ENCODE results near the gene NSD1.
"Not testable (repeated sequence)": the region's sequence is repeated elsewhere in the genome, so short reads cannot be mapped to it uniquely, and the experiment has no call there.

Gene NSD1

DNA sequence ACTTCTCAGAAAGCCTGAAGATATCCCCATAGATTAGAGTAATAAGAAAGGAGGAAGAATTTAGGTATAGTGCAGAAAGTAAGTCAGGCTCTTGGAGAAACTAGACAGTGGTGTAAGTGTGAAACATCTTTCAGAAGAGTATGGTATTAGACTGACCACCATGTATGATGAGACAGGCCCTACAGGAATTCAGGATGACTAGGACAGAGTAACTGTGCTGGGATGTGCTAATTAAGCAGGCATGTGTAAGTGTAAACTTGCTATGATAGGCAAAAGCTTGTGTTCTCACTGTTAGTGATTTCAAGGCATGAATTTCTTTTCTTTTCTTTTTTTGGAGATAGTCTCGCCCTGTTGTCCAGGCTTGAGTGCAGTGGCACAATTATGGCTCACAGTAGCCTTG is 99.2 kb downstream of the NSD1 start:
- no peak for DNase-seq

DNA sequence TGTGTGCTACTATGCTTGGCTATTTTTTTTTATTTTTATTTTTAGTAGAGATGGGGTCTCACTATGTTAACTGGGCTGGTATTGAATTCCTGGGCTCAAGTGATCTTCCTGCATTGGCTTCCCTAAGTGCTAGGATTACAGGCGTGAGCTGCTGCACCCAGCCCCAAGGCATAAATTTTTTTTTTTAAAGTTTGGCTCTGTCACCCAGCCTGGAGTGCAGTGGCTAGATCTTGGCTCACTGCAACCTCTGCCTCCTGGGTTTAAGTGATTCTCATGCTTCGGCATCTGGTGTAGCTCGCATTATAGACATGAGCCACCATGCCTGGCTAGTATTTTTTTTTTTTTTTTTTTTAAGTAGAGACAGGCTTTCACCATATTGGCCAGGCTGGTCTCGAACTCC is 99.6 kb downstream of the NSD1 start:
- DNase-seq = no peak

- no peak for DNase-seq
These were observed 100.2 kb downstream of the NSD1 start for GRCh38 chr5:177233802-177234201.

GRCh38 chr5:177234841-177235240 is 101.3 kb downstream of the NSD1 start:
- DNase-seq = no peak

DNA sequence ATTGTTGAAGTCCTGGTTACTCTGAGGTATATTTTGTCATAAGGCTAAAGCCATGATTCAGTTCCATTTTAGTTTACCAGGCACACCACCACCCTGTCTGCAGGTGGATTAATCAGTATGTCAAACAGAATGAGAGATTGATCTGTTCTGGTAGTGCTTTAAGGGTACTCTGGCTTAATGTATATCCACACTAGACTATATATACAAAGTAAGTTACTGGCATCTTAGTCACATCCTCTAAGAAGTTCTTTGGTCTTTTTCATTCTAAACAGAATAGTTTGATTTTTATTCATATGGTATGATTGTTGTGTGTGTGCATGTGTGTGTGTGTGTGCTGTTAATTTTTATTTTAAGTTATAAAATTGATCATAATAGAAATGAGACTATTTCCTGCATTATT is 108.2 kb downstream of the NSD1 start:
- no peak for DNase-seq

DNA sequence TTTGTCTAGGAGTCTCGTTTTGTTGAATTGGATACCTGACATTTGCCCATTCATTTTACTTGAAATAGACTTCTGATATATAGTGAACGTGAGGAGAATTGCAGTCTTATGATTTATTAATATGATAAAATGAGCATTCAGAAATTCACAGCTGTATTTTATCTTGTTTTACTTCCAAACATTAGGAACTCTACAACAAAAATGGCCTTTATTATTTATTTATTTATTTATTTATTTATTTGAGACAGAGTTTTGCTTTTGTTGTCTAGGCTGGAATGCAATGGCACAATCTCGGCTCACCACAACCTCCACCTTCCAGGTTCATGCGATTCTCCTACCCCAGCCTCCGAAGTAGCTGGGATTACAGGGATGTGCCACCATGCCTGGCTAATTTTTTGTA is 108.7 kb downstream of the NSD1 start:
- no peak for DNase-seq

- no peak for DNase-seq
These were observed 116.4 kb downstream of the NSD1 start for GRCh38 chr5:177249761-177250537.

DNA sequence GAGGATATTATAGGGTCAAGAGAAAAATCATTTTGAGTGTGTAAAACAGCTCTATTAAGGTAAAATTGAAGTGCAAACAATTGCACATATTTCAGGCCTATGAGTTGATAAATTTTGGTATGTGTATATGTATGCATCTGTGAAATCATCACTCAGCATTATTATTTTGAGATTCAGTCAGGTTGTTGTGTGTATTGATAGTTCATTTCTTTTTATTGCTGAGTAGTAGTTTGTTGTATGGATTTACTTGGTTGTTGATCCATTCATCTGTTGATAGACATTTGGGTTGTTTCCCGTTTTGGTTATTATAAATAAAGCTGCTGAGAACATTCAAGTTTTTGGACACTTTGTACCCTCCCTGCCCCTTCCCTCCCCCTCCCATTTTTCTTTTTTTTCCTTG is 119.7 kb downstream of the NSD1 start:
- DNase-seq = no peak

GRCh38 chr5:177256296-177256695 is 122.7 kb downstream of the NSD1 start:
- no peak for DNase-seq

DNA sequence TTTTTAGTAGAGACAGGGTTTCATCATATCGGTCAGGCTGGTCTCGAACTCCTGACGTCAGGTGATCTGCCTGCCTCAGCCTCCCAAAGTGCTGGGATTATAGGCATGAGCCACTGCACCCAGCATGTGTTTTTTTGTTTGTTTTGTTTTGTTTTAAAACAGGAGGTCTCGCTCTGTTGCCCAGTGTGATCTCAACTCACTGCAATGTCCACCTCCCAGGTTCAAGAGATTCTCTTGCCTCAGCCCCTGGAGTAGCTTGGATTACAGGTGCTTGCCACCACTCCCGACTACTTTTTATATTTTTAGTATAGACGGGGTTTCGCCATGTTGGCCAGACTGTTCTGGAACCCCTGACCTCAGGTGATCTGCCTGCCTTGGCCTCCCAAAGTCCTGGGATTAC is 125.1 kb downstream of the NSD1 start:
- DNase-seq = not testable (repeated sequence)

GRCh38 chr5:177260961-177261360 is 127.4 kb downstream of the NSD1 start:
- no peak for DNase-seq

- DNase-seq = no peak
These were observed 127.9 kb downstream of the NSD1 start for GRCh38 chr5:177261510-177261909.

DNA sequence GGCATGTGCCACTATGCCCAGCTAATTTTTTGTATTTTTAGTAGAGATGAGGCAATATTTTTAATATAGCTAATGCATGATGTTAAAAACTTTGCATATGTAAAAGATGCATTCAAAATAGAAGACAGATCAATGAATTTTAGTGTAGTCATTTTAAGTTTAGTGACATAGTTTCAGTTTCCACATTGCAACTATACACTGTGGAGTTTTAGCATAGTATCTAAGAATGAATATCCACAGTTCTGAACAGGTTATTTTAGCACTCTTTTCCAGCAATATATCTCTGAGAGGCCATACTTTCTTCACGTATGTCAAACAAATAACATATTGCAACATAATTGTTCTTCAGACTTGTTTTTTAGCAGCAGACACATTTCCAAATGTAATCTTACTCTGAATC is 130.6 kb downstream of the NSD1 start:
- no peak for DNase-seq

DNA sequence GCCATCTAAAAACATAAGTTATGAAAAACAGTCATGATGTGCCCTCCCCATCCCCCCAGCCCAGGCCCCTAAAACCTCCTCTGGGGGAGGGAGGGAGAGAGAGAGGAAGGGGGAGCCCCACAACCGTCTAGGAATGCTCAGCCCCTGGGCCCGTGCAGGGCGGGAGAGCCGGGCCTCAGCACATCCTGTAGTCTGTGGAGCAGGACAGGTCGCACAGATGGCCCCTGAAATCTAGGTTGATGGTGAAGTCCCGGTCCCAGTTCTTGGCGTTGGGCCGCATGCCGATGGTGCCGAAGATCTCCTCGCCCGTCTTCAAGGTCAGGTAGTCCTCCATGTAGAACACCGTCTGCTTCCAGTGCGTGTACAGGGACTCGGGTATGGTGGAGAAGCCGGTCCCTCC is 131.8 kb downstream of the NSD1 start:
- DNase-seq = no peak

DNA sequence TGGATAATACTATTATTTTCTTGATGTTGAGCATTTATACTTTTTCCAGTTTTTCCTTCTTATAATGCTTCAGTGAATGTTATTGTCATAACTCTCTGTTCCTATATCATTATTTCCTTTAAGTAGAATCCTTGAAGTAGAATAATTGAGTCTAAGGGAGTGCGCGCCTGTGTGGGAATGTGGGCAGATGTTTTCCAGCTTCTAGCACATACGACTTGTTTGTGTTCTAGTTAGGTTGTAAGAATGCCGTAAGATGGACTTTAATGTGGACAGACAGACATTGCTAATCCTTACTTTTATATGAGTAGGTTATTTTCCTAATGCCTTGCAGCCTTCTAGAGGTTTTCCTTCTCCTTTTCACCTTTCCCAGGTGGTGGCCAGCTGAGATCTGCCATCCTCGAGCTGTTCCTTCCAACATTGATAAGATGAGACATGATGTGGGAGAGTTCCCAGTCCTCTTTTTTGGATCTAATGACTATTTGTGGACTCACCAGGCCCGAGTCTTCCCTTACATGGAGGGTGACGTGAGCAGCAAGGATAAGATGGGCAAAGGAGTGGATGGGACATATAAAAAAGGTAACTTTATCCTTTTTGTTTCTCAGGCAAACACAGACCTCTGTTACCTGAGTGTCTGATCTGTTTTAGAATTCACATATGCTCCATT is 135.8 kb downstream of the NSD1 start:
- no peak for DNase-seq

DNA sequence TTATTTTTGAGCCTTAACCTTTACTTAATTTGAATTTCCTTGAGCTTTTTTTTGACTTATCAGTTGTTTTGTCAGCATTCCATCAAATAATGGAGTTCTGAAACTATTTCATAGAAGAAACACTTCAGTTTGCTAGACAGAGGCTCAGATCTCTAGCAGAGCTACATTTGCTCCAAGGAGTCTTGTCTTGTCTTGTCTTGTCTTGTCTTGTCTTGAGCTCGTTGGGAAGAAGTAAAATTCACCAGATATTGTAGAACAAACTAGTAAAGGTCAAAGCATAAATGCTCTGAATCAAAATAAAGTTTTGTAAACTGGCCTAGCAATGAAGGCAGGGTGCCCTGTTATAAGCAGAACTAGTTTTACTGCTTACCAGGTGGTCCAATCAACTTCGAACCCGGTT is 136.4 kb downstream of the NSD1 start:
- no peak for DNase-seq

DNA sequence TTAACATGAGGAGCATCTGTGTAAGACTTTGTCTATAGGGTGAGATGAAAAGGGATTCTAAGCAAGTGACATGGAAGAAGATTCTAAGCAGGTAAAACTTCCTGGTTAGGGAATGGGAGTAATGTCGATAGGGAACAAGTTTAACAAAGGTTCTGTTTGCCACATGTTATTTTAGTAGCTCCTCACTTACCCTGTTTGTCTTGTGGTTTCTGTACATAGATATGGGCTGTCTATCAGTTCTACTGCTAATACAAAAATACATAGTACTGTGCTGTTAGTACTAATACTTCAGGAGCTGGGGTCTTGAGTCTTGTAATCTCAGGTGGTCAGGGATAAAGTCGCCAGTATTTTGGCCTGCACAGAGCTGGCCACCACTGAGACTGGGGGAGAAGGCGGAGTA is 137.1 kb downstream of the NSD1 start:
- no peak for DNase-seq

GRCh38 chr5:177271113-177271512 is 137.5 kb downstream of the NSD1 start:
- DNase-seq = no peak

DNA sequence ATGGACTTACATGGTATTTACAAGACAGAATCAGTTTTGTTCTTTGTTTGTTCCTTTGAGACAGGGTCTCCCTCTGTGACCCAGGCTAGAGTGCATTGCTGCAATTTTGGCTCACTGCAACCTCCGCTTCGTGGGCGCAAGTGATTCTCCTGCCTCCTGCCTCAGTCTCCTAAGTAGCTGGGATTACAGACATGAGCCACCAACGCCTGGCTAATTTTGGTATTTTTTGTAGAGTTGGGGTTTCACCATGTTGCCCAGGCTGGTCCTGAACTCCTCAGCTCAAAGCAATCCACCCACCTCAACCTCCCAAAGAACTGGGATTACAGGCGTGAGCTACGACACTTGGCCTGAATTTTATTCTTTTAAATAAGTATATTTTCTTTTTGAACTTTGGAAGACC is 142.3 kb downstream of the NSD1 start:
- no peak for DNase-seq

GRCh38 chr5:177276886-177277285 is 143.3 kb downstream of the NSD1 start:
- no peak for DNase-seq

DNA sequence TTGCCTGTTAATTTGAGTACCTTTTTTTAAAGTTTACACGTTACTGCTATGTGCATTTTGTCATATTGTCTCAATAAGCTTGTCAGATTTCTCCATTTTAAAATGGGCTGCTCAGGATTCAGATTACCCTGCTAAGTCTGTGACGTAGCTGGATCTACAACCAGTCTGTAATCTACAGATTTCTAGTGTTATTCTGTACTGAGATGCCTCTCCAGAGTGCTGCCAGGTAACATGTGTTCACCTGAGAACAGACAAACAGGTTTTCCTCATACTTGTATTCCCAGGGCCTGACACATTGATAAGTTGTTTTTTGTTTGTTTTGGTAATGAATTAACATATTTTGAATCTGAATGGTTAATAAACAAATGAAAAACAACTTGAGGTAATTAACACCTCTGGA is 154.6 kb downstream of the NSD1 start:
- DNase-seq = no peak

GRCh38 chr5:177290816-177291596 is 157.4 kb downstream of the NSD1 start:
- no peak for DNase-seq

- DNase-seq = no peak
These were observed 158.2 kb downstream of the NSD1 start for GRCh38 chr5:177291735-177292134.

All from CD4-positive, alpha-beta T cell treated with Interleukin-10 for 1 hour (primary cell).